ENCODE results near the gene CCDC83. TPM values are rescaled to one million over a fixed set of nuclear protein-coding genes. Genes with fewer than 3 reads are reported as not detected.

Gene CCDC83
- total and polyA plus RNA-seq, 4 donors, result not detected

GRCh38 chr11:85903406-85903805, 48.2 kb downstream of the CCDC83 start:
- DNase-seq (no peak), ATAC-seq (ENCODE audit: insufficient read depth, low FRiP score) (no peak)
- no peak for TF ChIP-seq CTCF (IDR thresholded peaks at IDR 0.05; ENCODE audit: control extremely low read depth, extremely low read depth)
- no peaks in the 10 kb centered on the region for H3K4me1 ChIP-seq (ENCODE audit: control insufficient read depth in 5 of 5, insufficient read depth in 5 of 5, low read length in 5 of 5)
- WGBS, 2 donors, result 85 to 90% methylated on average over 4 of the region's 4 CpGs
- no peaks in the 10 kb centered on the region for H3K27me3 ChIP-seq (ENCODE audit: control insufficient read depth in 3 of 3, insufficient read depth in 3 of 3, low read length in 2 of 3)
- H3K4me3 ChIP-seq, result no peak overlapping the region
- no peaks in the 10 kb centered on the region for H3K36me3 ChIP-seq (ENCODE audit: control insufficient read depth in 4 of 4, insufficient read depth in 4 of 4, low read length in 4 of 4)
- no peaks in the 10 kb centered on the region for H3K9me3 ChIP-seq (ENCODE audit: control insufficient read depth in 4 of 4, insufficient read depth in 3 of 4, low read length in 3 of 4)
- H3K27ac ChIP-seq (ENCODE audit: low read depth in 1 of 2, low read length in 1 of 2), result no peak overlapping the region
- no peak overlapping the region for H3K9ac ChIP-seq (ENCODE audit: insufficient read depth in 1 of 2, low read length in 2 of 2)

GRCh38 chr11:85903811-85904210, 48.6 kb downstream of the CCDC83 start:
- 97 to 98% methylated on average over 3 of the region's 3 CpGs for WGBS, 2 donors
- H3K9ac ChIP-seq (ENCODE audit: insufficient read depth in 1 of 2, low read length in 2 of 2), result no peak overlapping the region
- TF ChIP-seq CTCF (IDR thresholded peaks at IDR 0.05; ENCODE audit: control extremely low read depth, extremely low read depth), result no peak
- no peak overlapping the region for H3K27ac ChIP-seq (ENCODE audit: low read depth in 1 of 2, low read length in 1 of 2)
- no peak overlapping the region for H3K4me3 ChIP-seq
- H3K4me1 ChIP-seq (ENCODE audit: control insufficient read depth in 5 of 5, insufficient read depth in 5 of 5, low read length in 5 of 5), result no peaks in the 10 kb centered on the region
- no peaks in the 10 kb centered on the region for H3K36me3 ChIP-seq (ENCODE audit: control insufficient read depth in 4 of 4, insufficient read depth in 4 of 4, low read length in 4 of 4)
- DNase-seq (no peak), ATAC-seq (ENCODE audit: insufficient read depth, low FRiP score) (no peak)
- H3K9me3 ChIP-seq (ENCODE audit: control insufficient read depth in 4 of 4, insufficient read depth in 3 of 4, low read length in 3 of 4), result no peaks in the 10 kb centered on the region
- no peaks in the 10 kb centered on the region for H3K27me3 ChIP-seq (ENCODE audit: control insufficient read depth in 3 of 3, insufficient read depth in 3 of 3, low read length in 2 of 3)

GRCh38 chr11:85912414-85912813, 57.2 kb downstream of the CCDC83 start:
- Histone ChIP-seq H3K9ac (ENCODE audit: insufficient read depth in 1 of 2, low read length in 2 of 2) (no peak overlapping the region), H3K4me1 (ENCODE audit: control insufficient read depth in 5 of 5, insufficient read depth in 5 of 5, low read length in 5 of 5) (no peaks in the 10 kb centered on the region), H3K9me3 (ENCODE audit: control insufficient read depth in 4 of 4, insufficient read depth in 3 of 4, low read length in 3 of 4) (peaks cover 0 to 3% (median 1%) of the 10 kb centered on the region in 4 donors), H3K36me3 (ENCODE audit: control insufficient read depth in 4 of 4, insufficient read depth in 4 of 4, low read length in 4 of 4) (no peaks in the 10 kb centered on the region), H3K27me3 (ENCODE audit: control insufficient read depth in 3 of 3, insufficient read depth in 3 of 3, low read length in 2 of 3) (no peaks in the 10 kb centered on the region), H3K4me3 (no peak overlapping the region), H3K27ac (ENCODE audit: low read depth in 1 of 2, low read length in 1 of 2) (no peak overlapping the region)
- DNase-seq (no peak), ATAC-seq (ENCODE audit: insufficient read depth, low FRiP score) (no peak)
- no peak for TF ChIP-seq CTCF (IDR thresholded peaks at IDR 0.05; ENCODE audit: control extremely low read depth, extremely low read depth)
- WGBS, 2 donors, result 84 to 94% methylated on average over 2 of the region's 2 CpGs

GRCh38 chr11:85913513-85913912, 58.3 kb downstream of the CCDC83 start:
- H3K4me3 ChIP-seq, result no peak overlapping the region
- TF ChIP-seq CTCF (IDR thresholded peaks at IDR 0.05; ENCODE audit: control extremely low read depth, extremely low read depth), result no peak
- no peaks in the 10 kb centered on the region for H3K36me3 ChIP-seq (ENCODE audit: control insufficient read depth in 4 of 4, insufficient read depth in 4 of 4, low read length in 4 of 4)
- H3K27ac ChIP-seq (ENCODE audit: low read depth in 1 of 2, low read length in 1 of 2), result no peak overlapping the region
- H3K27me3 ChIP-seq (ENCODE audit: control insufficient read depth in 3 of 3, insufficient read depth in 3 of 3, low read length in 2 of 3), result no peaks in the 10 kb centered on the region
- DNase-seq, result no peak
- H3K9ac ChIP-seq (ENCODE audit: insufficient read depth in 1 of 2, low read length in 2 of 2), result no peak overlapping the region
- H3K9me3 ChIP-seq (ENCODE audit: control insufficient read depth in 4 of 4, insufficient read depth in 3 of 4, low read length in 3 of 4), result peaks cover 0 to 3% (median 1%) of the 10 kb centered on the region in 4 donors
- no peak for ATAC-seq (ENCODE audit: insufficient read depth, low FRiP score)
- H3K4me1 ChIP-seq (ENCODE audit: control insufficient read depth in 5 of 5, insufficient read depth in 5 of 5, low read length in 5 of 5), result no peaks in the 10 kb centered on the region

All from lung (tissue), 12 donors.